DOHH2 (cell line): ENCODE results near the gene NLGN1.

Experiments
- CTCF ChIP-seq: fragments of 200-600 bp; sonication (generic); IDR thresholded peaks from one replicate; pipeline ENCODE4 v1.5.1; 2014; ENCODE audit warnings: antibody characterized with exemption, mild to moderate bottlenecking, low read depth, low read length; ENCODE audit not compliant: poor library complexity, severe bottlenecking
- EZH2phosphoT487 ChIP-seq: fragments of 200-600 bp; sonication (generic); IDR thresholded peaks from 2 replicates; pipeline ENCODE4 v1.6.1; 2017; ENCODE audit warnings: borderline replicate concordance, mild to moderate bottlenecking, antibody characterized with exemption, low read length, moderate library complexity, mixed read lengths

- no peak for TF ChIP-seq CTCF
- TF ChIP-seq EZH2phosphoT487: no peak
These were observed 653.6 kb downstream of the NLGN1 start for GRCh38 chr3:174051191-174051590.
